Smooth muscle cell (in vitro differentiated cells): ENCODE measurements around the gene UBAC2. TPM values are rescaled to one million over a fixed set of nuclear protein-coding genes. Genes with fewer than 3 reads are reported as not detected.

Source experiments
- DNase-seq: peaks from one replicate; lab custom pipeline; 2025; ENCODE audit not compliant: unreplicated experiment; lab: John Stamatoyannopoulos, UW
- H2AFZ ChIP-seq: fragments of 200-600 bp; sonication (generic); 2 replicates; pipeline ENCODE4 v1.6.0; 2016; ENCODE audit warnings: antibody characterized with exemption, low read depth, mild to moderate bottlenecking
- H3F3A ChIP-seq: fragments of 200-600 bp; sonication (generic); 2 replicates; pipeline ENCODE4 v1.6.0; 2017; ENCODE audit warnings: antibody characterized with exemption, low read depth
- H3K27ac ChIP-seq: fragments of 200-600 bp; sonication (generic); 2 replicates; pipeline ENCODE4 v1.5.1; 2016; ENCODE audit warnings: low read depth, mild to moderate bottlenecking
- H3K27me3 ChIP-seq: fragments of 200-600 bp; sonication (generic); 2 replicates; pipeline ENCODE4 v1.6.1; 2016; ENCODE audit warnings: low read depth, mild to moderate bottlenecking
- H3K36me3 ChIP-seq: fragments of 200-600 bp; sonication (generic); 2 replicates; pipeline ENCODE4 v1.5.1; 2016; ENCODE audit warnings: low read depth
- H3K4me1 ChIP-seq: fragments of 200-600 bp; sonication (generic); 2 replicates; pipeline ENCODE4 v1.5.1; 2016; ENCODE audit warnings: low read depth
- H3K4me2 ChIP-seq: fragments of 200-600 bp; sonication (generic); 2 replicates; pipeline ENCODE4 v1.6.0; 2016; ENCODE audit warnings: mild to moderate bottlenecking
- H3K4me3 ChIP-seq: fragments of 200-600 bp; sonication (generic); 2 replicates; pipeline ENCODE4 v1.5.1; 2016; ENCODE audit warnings: mild to moderate bottlenecking
- H3K79me2 ChIP-seq: fragments of 200-600 bp; sonication (generic); 2 replicates; pipeline ENCODE4 v1.6.0; 2016; ENCODE audit warnings: low read depth, mild to moderate bottlenecking
- H3K9ac ChIP-seq: fragments of 200-600 bp; sonication (generic); 2 replicates; pipeline ENCODE4 v1.6.0; 2016; ENCODE audit warnings: low read depth
- H3K9me3 ChIP-seq: fragments of 200-600 bp; sonication (generic); replicated peaks from 2 replicates; pipeline ENCODE4 v1.5.1; 2016; ENCODE audit warnings: low read depth
- H4K20me1 ChIP-seq: fragments of 200-600 bp; sonication (generic); 2 replicates; pipeline ENCODE4 v1.6.0; 2016; ENCODE audit warnings: low read depth
- WGBS: methylation state at CpG from one replicate; pipeline ENCODE4 v1.1.7; 2016; ENCODE audit warnings: low lambda C conversion rate; 5-methylcytosine and 5-hydroxymethylcytosine counted together
- polyA plus RNA-seq: library from polyadenylated mRNA; unstranded; fragments of >200 nt; fragmentation: Nextera tagmentation; extraction: Ambion mirVana; gene quantifications from 2 replicates; pipeline ENCODE4 v1.2.1, GENCODE V29; 2016
- total RNA-seq: library from RNA; depleted of rRNA; stranded (reverse); fragments of >200 nt; gene quantifications from 2 replicates; pipeline ENCODE4 v1.2.3, GENCODE V29; 2014
- TF ChIP-seq, protein P1 (sequence below): fragments of 200-600 bp; sonication (generic); IDR thresholded peaks from 2 replicates; pipeline ENCODE4 v1.5.1; 2017; ENCODE audit warnings: borderline replicate concordance, mild to moderate bottlenecking, antibody characterized with exemption; ENCODE audit not compliant: insufficient read depth, poor library complexity, severe bottlenecking

UBAC2 gene
- total and polyA plus RNA-seq, 2 experiments from 2014 or later, result 58.4 to 74.0 TPM

DNA sequence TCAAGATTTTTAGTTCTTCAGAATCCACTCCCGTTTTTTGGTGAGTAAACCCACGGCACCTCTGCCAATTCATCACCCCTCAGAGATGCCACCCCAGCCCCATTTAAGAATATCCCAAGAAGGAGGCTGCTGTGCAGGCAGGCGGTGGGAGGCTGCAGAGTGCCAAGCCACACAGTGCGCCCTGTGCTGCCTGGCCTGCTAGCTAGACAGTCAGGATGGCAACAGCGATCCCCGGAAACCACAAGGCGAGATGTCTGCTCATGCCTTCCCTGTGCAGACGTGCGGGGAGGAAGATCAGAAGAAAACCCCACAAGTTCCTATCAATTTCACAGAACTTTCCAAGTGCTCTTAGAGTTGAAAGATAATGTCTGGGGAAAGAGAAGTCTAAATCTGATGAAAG is 171.3 kb downstream of the UBAC2 start:
- Histone ChIP-seq H3F3A (no peaks in the 10 kb centered on the region), H3K9ac (no peak overlapping the region), H3K36me3 (no peaks in the 10 kb centered on the region), H3K79me2 (no peaks in the 10 kb centered on the region), H3K4me3 (no peak overlapping the region), H3K27me3 (no peaks in the 10 kb centered on the region), H3K4me1 (no peaks in the 10 kb centered on the region), H2AFZ (no peak overlapping the region), H4K20me1 (no peaks in the 10 kb centered on the region), H3K4me2 (no peak overlapping the region), H3K9me3 (no peaks in the 10 kb centered on the region), H3K27ac (no peak overlapping the region)
- DNase-seq, result no peak
- TF ChIP-seq, protein P1, sequence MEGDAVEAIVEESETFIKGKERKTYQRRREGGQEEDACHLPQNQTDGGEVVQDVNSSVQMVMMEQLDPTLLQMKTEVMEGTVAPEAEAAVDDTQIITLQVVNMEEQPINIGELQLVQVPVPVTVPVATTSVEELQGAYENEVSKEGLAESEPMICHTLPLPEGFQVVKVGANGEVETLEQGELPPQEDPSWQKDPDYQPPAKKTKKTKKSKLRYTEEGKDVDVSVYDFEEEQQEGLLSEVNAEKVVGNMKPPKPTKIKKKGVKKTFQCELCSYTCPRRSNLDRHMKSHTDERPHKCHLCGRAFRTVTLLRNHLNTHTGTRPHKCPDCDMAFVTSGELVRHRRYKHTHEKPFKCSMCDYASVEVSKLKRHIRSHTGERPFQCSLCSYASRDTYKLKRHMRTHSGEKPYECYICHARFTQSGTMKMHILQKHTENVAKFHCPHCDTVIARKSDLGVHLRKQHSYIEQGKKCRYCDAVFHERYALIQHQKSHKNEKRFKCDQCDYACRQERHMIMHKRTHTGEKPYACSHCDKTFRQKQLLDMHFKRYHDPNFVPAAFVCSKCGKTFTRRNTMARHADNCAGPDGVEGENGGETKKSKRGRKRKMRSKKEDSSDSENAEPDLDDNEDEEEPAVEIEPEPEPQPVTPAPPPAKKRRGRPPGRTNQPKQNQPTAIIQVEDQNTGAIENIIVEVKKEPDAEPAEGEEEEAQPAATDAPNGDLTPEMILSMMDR, result no peak
- WGBS, result 85% methylated on average over 9 of the region's 9 CpGs

DNA sequence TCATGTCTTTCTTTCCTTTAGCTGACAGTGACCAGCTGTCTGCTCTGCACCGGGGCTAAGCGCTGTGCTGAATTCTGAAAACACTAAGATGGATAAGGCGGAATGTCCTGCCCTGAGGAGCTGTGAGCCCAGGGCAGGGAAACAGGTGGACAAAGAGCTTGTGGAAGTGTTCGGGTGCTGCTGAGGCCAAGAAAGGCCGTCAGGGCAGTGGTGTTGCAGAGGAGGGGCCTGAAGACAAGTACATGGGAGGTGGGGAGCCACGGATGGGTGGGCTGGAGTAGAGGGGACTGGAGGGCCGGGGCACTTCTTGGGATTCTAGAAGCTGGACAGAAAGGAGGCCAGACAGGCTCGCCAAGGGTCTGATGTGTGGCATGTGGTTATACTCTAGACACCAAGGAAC is 172.8 kb downstream of the UBAC2 start:
- Histone ChIP-seq H3K36me3 (no peaks in the 10 kb centered on the region), H3K27me3 (no peaks in the 10 kb centered on the region), H3K4me2 (no peak overlapping the region), H3K27ac (no peak overlapping the region), H3K79me2 (no peaks in the 10 kb centered on the region), H3K9me3 (no peaks in the 10 kb centered on the region), H3K4me1 (no peaks in the 10 kb centered on the region), H3F3A (no peaks in the 10 kb centered on the region), H3K4me3 (no peak overlapping the region), H3K9ac (no peak overlapping the region), H4K20me1 (no peaks in the 10 kb centered on the region), H2AFZ (no peak overlapping the region)
- TF ChIP-seq, protein P1, result no peak
- 98% methylated on average over 7 of the region's 8 CpGs for WGBS
- DNase-seq, result no peak

DNA sequence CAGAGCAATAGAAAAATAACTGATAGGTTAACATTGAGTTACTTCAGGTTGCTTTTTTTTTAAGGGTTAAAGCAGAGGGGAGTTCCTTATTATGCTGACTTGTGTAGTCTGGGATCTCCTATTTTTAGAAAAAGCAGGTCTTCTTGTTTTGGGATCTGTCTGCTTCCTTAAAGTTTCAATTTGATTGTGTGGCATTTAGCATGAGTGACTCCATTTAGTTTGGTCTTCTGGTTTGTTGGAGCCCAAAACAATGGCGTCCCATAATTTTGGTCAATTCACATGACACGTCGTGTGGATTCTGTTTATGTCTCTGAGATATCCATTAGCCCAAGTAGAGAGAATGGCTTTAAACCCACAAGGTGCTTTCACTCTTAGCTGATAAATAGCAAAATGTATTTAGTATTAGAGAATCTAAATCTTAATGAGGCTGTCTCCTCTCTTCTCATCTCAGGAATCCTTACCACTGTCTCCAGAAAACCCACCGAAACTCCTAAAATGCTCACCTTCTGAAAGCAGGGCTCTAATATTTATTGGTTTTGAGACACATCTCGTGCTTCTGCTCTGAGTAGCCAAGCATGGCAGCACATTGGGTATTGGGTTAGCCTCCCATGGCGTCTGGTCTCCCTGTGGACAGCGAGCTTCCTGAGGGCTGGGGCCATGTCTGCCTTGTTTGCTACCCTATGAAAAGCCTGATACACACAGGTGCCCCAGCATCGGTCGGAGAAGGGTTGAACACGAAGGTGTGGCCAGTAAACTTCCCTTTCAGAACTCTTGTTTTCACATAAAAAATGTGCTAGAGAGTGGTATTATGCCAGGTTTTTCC is 173.7 kb downstream of the UBAC2 start:
- no peak overlapping the region for H3K4me3 ChIP-seq
- no peak for DNase-seq

More for the DNA sequence above, 173.7 kb downstream of the UBAC2 start:
- WGBS, result 96% methylated on average over 10 of the region's 10 CpGs
- TF ChIP-seq, protein P1, result no peak
- H3K4me2 ChIP-seq, result no peak overlapping the region
- no peaks in the 10 kb centered on the region for H3K79me2 ChIP-seq
- no peaks in the 10 kb centered on the region for H3F3A ChIP-seq
- no peaks in the 10 kb centered on the region for H4K20me1 ChIP-seq
- H3K9ac ChIP-seq, result no peak overlapping the region
- no peaks in the 10 kb centered on the region for H3K4me1 ChIP-seq
- H3K9me3 ChIP-seq, result no peaks in the 10 kb centered on the region
- H2AFZ ChIP-seq, result no peak overlapping the region
- H3K27ac ChIP-seq, result no peak overlapping the region
- H3K36me3 ChIP-seq, result no peaks in the 10 kb centered on the region
- no peaks in the 10 kb centered on the region for H3K27me3 ChIP-seq
